Measurements from ENCODE around the gene DIO2. TPM values are rescaled to one million over a fixed set of nuclear protein-coding genes. Genes with fewer than 3 reads are reported as not detected.

Gene DIO2
- total RNA-seq, 1 donor from 2014 or later, result 0.07 TPM

DNA sequence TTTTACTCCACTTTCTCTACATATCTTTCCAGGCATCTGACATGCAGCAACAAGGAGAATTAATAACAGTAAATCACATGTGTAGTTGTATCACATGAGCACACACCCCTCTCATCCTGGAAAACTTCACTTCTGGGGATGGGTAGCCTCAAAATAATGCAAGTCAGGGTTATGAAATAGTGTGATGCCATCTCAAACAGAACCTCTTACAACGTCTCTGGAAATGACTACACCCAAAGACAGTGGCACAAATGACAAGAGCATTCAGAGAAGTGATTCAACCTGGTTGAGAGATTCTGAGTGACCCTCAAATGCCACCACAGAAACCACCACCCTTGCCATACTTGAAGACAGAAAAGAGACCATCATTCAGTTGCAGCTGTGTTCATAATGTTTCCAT, 2.8 kb downstream of the DIO2 start:
- Histone ChIP-seq H3K4me1 (peaks cover 41% of the 10 kb centered on the region), H2AFZ (replicated peaks) (no peak overlapping the region), H3K79me2 (ENCODE audit: low read depth) (no peaks in the 10 kb centered on the region), H3K9ac (no peak overlapping the region), H3K27ac (no peak overlapping the region), H3K9me3 (ENCODE audit: low read depth) (no peaks in the 10 kb centered on the region), H3K27me3 (no peaks in the 10 kb centered on the region), H4K20me1 (ENCODE audit: low read depth) (no peaks in the 10 kb centered on the region), H3K4me2 (no peak overlapping the region), H3K4me3 (no peak overlapping the region), H3K36me3 (no peaks in the 10 kb centered on the region), H3F3A (ENCODE audit: low read depth) (peaks cover 9% of the 10 kb centered on the region)
- no peak for DNase-seq (ENCODE audit: low spot score)
- no peaks in the 10 kb centered on the region for H3K9me3 Mint-ChIP-seq
- peaks cover 23% of the 10 kb centered on the region for H3K4me1 Mint-ChIP-seq
- no peak overlapping the region for H3K4me3 Mint-ChIP-seq
- no peak overlapping the region for H3K27ac Mint-ChIP-seq
- TF ChIP-seq EZH2phosphoT487 (IDR thresholded peaks at IDR 0.05), result no peak
- TF ChIP-seq, protein P1, sequence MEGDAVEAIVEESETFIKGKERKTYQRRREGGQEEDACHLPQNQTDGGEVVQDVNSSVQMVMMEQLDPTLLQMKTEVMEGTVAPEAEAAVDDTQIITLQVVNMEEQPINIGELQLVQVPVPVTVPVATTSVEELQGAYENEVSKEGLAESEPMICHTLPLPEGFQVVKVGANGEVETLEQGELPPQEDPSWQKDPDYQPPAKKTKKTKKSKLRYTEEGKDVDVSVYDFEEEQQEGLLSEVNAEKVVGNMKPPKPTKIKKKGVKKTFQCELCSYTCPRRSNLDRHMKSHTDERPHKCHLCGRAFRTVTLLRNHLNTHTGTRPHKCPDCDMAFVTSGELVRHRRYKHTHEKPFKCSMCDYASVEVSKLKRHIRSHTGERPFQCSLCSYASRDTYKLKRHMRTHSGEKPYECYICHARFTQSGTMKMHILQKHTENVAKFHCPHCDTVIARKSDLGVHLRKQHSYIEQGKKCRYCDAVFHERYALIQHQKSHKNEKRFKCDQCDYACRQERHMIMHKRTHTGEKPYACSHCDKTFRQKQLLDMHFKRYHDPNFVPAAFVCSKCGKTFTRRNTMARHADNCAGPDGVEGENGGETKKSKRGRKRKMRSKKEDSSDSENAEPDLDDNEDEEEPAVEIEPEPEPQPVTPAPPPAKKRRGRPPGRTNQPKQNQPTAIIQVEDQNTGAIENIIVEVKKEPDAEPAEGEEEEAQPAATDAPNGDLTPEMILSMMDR (IDR thresholded peaks at IDR 0.05), result no peak
- TF ChIP-seq EZH2 (IDR thresholded peaks at IDR 0.05), result no peak
- H3K27me3 Mint-ChIP-seq (ENCODE audit: insufficient read depth, low read depth), result no peaks in the 10 kb centered on the region
- H3K36me3 Mint-ChIP-seq, result no peaks in the 10 kb centered on the region

GRCh38 chr14:80206351-80207080, 4.8 kb downstream of the DIO2 start:
- DNase-seq (ENCODE audit: low spot score), result no peak
- Histone ChIP-seq H3K4me2 (peak overlapping the region; percentile 11), H3K9me3 (ENCODE audit: low read depth) (no peaks in the 10 kb centered on the region), H4K20me1 (ENCODE audit: low read depth) (no peaks in the 10 kb centered on the region), H3F3A (ENCODE audit: low read depth) (no peaks in the 10 kb centered on the region), H3K4me1 (peaks cover 30% of the 10 kb centered on the region), H3K36me3 (no peaks in the 10 kb centered on the region), H2AFZ (replicated peaks) (no peak overlapping the region), H3K9ac (no peak overlapping the region), H3K27ac (no peak overlapping the region), H3K79me2 (ENCODE audit: low read depth) (no peaks in the 10 kb centered on the region), H3K27me3 (no peaks in the 10 kb centered on the region), H3K4me3 (no peak overlapping the region)
- Mint-ChIP-seq H3K27me3 (ENCODE audit: insufficient read depth, low read depth) (peaks cover 3% of the 10 kb centered on the region), H3K9me3 (no peaks in the 10 kb centered on the region), H3K4me1 (peaks cover 14% of the 10 kb centered on the region), H3K36me3 (no peaks in the 10 kb centered on the region), H3K4me3 (no peak overlapping the region), H3K27ac (no peak overlapping the region)
- TF ChIP-seq, protein P1 (IDR thresholded peaks at IDR 0.05), result no peak
- no peak for TF ChIP-seq EZH2 (IDR thresholded peaks at IDR 0.05)
- TF ChIP-seq EZH2phosphoT487 (IDR thresholded peaks at IDR 0.05), result no peak

DNA sequence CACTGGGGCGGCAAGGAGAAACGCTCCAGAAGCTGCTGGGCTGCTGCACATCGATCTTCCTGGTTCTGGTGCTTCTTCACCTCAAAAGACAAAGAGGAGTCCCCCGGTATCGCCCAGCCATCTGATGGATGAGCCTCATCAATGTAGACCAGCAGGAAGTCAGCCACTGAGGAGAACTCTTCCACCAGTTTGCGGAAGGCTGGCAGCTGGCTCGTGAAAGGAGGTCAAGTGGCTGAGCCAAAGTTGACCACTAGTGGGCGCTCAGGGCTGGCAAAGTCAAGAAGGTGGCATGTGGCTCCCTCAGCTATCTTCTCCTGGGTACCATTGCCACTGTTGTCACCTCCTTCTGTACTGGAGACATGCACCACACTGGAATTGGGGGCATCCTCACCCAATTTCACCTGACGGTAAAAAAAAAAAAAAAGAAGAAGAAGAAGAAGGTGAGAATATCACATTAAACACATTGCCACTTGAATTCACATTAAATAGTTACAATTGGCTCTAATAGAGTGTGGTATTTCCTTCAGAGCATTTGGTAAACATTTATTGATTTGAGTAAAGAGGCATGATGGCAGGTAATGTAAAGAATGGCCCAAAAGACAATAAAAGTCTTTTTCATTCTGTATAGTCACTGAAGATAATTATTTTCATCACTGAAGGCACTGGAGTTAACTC, 8.3 kb downstream of the DIO2 start:
- Mint-ChIP-seq H3K27me3 (ENCODE audit: insufficient read depth, low read depth) (peaks cover 3% of the 10 kb centered on the region), H3K4me3 (no peak overlapping the region), H3K4me1 (peaks cover 12% of the 10 kb centered on the region), H3K27ac (no peak overlapping the region), H3K9me3 (peaks cover 2% of the 10 kb centered on the region), H3K36me3 (no peaks in the 10 kb centered on the region)
- Histone ChIP-seq H3K27ac (no peak overlapping the region), H3F3A (ENCODE audit: low read depth) (no peaks in the 10 kb centered on the region), H3K27me3 (no peaks in the 10 kb centered on the region), H3K36me3 (no peaks in the 10 kb centered on the region), H4K20me1 (ENCODE audit: low read depth) (no peaks in the 10 kb centered on the region), H3K9me3 (ENCODE audit: low read depth) (no peaks in the 10 kb centered on the region), H3K4me1 (peaks cover 29% of the 10 kb centered on the region), H3K79me2 (ENCODE audit: low read depth) (no peaks in the 10 kb centered on the region), H3K4me2 (no peak overlapping the region), H3K4me3 (no peak overlapping the region), H3K9ac (no peak overlapping the region), H2AFZ (replicated peaks) (no peak overlapping the region)
- peak; percentile 40 for DNase-seq (ENCODE audit: low spot score)
- TF ChIP-seq EZH2 (IDR thresholded peaks at IDR 0.05), result no peak
- TF ChIP-seq, protein P1 (IDR thresholded peaks at IDR 0.05), result peak; percentile 67
- TF ChIP-seq EZH2phosphoT487 (IDR thresholded peaks at IDR 0.05), result no peak

All from neural progenitor cell (in vitro differentiated cells).